HTERT RPE-1 (cell line): ENCODE measurements around the gene CXorf66.
"Not testable (repeated sequence)": the region's sequence is repeated elsewhere in the genome, so short reads cannot be mapped to it uniquely, and the experiment has no call there.

Source experiments
- in situ Hi-C: fragments of 300-500 bp; cut with MboI; formaldehyde crosslinking; loops from 4 replicates; pipeline ENCODE4 v1.14.3; 2020; ENCODE audit warnings: low sequenced_read_pairs

Gene CXorf66, protein sequence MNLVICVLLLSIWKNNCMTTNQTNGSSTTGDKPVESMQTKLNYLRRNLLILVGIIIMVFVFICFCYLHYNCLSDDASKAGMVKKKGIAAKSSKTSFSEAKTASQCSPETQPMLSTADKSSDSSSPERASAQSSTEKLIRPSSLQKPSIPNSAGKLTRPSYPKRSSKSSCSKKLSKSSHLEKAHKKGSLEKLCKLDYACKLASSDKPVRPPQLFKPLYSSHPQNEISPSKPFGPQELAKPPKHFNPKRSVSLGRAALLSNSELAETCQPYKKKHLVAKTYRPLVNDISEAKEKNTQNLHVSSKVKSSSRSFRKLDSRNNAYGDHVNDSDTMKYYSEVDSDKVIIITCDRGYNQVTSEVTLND

DNA sequence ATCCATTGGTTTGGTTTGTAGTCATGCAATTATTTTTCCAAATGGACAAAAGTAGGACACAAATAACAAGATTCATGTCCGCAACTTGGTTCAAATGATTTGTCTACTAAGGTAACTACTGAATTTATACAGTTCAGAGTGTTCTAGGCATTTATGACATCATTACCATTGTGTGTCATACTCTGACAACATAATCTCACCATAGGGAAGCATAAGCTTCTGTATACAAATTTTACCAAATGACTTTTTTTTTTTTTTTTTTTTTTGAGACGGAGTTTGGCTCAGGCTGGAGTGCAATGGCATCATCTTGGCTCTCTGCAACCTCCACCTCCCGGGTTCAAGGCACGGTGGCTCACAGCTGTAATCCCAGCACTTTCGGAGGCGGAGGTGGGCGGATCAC, at the start of gene CXorf66:
Gene CXorf66, minus strand, starts transcription at position 101 of the 400 bp plus-strand sequence. Its CDS starts 25 bp downstream, at position 76.
- in situ Hi-C loops, result no loop called here

DNA sequence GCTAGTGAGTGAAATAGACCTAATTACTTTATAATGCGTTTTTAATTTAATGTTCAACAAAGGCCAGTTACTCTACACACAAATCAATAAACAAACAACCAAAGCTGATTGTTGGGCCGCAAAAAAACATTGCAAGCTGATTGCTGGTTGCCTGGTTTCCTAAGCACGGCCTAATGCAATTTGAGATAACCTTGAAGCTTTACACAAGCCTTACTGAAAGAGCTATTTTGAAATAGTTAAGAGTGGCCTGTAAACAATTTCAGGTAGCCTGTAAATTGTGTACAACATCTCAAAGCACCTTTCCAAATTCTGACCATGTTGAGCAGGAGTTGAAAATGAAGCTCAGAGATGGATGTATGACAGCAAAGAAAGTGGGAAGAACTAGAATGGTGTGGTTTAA, 17.5 kb upstream of the CXorf66 start:
- in situ Hi-C loops, result no loop called here

DNA sequence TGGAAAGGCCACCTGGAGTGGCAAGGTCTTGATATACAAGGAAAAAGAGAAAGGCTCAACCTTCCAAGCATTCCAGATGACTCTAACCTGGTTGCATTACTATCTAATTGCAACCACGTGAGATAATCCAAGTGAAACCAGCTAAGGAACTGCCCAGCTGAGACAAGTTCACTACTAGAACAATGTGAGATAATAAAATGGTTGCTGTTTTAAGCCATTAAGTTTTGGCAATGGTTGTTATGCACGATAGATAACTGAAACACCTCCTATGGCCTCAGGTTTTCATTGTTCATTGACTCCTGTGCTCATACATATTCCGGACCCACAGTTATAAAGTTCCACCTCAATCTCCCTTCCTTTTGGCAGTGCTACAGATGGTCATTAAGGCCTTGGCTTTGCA, 9.2 kb upstream of the CXorf66 start:
- in situ Hi-C loops, result no loop called here

DNA sequence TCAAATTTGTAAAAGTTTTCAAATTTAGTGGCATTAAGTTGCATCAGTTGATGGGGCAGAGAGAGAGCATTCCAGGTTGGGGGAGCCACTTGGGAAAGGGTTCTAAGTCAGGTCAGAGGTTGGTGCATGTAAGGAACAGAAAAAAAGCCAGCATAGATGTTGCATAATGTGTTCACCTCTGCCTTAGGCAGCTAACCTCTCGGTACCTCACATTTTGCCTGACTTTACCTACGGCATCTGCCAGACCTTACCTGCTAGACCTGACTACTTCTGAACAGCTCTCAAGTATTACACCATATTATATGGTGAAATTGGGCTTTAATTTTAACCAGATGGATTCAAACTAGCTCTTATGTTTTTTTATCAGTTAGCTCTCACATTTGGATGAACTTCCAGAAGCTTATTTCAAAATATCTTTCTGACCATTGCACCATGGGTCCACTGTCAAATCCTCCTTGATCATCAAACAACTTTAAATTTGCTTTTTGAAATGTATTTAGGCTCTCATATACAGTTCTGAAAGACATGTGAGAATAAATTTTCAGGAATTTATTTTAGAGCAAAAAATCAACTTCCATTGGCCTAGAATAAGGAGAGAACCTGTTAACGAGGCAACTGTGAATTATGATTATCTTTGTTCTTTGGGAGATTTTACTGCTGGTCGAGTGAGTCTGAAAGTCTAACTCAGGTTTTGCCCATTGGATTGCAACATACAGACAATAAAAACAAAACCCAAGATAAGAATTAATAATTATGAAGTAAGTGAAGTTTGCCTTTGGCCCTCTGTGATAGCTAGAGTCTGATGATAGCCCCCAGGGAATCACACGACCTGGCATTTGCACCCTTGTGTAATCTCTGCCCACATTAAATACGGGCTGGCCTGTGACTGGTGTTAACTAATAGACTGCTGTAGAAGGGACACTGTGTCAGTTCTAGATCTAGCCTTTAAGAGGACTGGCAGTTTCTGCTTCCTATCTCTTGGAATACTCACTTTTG, 7.6 kb upstream of the CXorf66 start:
- in situ Hi-C loops, result no loop called here

DNA sequence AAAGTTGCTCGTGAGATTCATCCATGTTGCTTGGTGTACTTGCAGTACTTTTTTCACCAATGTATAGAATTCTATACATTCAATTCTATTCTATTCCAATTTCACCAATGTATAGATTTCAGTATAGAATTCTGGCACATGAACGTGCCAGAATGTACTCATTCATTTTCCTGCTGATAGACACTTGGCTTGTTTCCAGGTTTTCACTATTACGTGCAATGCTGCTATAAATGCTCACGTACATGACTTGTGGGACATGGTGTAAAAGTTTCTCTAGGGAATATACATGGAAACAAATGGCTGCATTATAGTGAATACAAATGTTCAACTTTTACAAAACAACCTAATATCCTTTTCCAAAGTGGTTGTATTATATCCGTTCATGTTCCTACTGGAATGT, 6.8 kb upstream of the CXorf66 start:
- in situ Hi-C loops, result no loop called here

DNA sequence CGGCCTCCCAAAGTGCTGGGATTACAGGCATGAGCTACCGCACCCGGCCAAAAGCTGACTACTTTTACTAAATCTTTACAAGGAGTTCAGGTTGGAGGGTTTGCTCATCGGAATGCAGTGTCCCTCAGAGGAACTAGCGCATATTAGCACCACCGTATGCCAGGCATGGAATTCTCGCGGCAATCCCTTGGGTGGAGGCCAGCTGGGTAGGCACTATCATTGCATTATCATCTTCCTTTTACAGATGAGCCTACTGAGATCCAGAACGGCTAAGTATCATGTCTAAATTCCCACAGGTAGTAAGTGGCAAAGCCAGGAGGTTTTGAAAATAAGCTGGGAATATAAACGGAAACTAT, 6.1 kb upstream of the CXorf66 start:
- in situ Hi-C loops, result no loop called here

DNA sequence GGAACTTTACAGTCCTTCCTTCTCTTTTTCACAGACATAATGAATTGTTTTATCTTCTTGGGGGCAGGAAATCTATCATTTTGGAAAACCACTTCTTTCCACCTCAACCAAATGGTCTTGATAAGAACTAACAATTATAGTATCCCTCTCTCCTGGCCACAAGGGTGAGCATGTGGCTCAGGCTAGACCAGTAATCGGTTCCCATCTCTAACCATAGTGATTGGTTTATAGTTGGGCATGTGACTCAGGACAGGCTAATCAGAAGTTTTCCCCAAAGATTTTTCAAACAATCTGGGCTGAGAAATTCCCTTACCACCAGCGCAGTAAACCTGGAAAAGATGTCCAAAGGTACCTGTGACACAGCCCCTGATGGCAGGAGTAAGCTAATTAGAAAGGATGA, 4.0 kb upstream of the CXorf66 start:
- in situ Hi-C loops, result no loop called here

DNA sequence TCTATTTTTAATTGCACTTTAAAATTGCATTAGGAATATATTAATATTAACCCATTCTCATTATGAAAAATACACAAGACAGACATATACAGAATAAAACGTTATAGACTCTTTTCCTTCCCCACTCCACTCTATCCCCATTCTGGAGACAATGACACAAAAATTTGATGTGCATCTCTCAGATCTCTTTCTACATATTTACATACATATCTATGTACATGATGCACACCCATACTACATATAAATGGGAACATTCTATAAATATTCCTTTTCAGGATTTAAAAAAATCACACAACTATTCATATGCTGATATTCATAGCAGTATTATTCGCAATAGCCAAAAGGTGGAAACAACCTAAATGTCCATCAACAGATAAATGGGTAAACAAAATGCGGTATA, 2.4 kb upstream of the CXorf66 start:
- in situ Hi-C loops, result no loop called here

DNA sequence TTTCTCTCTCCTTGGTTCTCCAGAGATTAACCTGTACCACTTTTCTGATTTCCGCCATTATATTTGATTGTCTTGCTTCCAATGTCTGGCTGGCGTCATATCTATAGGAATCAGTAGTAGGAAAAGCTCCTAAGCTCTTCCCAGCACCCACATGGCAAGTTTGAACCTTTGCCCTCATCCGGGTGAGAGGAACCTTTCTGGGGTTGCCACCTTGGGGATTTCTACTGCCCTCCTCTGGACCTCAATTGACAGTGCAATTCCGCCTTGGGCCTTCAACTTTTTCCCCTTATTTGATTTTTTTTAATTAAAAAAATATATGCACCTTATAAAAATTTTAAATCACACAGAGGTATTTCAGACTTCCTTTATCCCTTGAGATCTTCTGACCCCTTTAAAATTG, 2.0 kb upstream of the CXorf66 start:
- in situ Hi-C loops, result no loop called here

DNA sequence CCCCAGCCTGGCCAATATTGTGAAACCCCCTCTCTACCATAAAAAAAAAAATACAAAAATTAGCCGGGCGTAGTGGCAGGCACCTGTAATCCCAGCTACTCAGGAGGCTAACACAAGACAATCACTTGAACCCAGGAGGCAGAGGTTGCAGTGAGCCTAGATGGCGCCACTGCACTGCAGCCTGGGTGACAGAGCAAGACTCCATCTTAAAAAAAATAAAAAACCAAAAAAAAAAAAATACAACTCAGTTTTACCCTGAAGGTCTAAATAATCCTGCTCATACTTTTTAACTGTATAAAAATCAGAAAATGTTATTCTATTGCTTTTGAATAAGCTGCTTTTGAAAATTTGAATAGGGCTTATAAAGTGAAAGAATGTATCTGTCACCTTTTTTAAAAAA, 838 bp upstream of the CXorf66 start:
- in situ Hi-C loops, result not testable (repeated sequence)

DNA sequence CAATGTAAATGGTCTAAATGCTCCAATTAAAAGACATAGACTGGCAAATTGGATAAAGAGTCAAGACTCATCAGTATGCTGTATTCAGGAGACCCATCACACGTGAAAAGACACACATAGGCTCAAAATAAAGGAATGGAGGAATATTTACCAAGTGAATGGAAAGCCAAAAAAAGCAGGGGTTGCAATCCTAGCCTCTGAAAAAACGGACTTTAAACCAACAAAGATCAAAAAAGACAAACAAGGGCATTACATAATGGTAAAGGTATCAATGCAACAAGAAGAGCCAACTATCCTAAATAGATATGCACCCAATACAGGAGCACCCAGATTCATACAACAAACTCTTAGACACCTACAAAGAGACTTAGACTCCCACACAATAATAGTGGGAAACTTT, 4.2 kb downstream of the CXorf66 start:
- in situ Hi-C loops, result not testable (repeated sequence)

DNA sequence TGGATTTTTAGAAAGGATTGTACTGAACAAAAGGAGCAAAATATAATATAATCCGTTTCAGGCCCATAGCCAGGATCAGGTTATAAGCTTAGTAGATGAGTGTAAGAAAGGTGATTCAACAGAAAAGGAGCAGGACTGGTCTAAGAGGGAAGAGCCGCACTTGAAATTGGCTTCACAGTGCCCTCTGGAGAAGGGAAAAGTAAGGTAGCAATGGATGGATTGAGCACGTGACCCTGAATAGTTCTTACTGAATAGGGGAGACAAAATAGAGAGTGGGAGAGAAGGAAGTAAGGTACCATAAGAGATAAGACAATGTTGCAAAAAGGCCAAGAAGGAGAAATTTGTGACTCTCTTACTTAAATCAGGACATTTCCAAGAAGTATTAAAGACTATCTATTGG, 15.6 kb downstream of the CXorf66 start:
- in situ Hi-C loops, result no loop called here

DNA sequence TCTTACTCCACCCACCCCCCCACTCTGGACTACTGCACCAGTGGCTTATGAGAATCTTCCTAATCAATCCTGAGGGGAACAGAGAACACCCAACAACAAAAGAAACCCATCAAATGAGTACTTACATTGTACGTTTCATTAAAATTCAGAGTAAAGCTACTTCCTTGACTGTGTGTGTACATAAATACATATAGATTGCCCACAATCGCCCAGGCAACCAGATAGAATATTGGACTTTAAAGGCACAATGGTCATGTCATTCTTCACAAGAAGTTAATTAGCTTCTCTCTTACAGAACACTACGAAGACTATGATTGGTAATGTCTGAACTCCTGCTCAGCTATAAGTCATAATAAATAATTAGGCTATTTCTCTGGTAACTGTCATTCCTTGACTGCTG, 20.2 kb downstream of the CXorf66 start:
- in situ Hi-C loops, result no loop called here

DNA sequence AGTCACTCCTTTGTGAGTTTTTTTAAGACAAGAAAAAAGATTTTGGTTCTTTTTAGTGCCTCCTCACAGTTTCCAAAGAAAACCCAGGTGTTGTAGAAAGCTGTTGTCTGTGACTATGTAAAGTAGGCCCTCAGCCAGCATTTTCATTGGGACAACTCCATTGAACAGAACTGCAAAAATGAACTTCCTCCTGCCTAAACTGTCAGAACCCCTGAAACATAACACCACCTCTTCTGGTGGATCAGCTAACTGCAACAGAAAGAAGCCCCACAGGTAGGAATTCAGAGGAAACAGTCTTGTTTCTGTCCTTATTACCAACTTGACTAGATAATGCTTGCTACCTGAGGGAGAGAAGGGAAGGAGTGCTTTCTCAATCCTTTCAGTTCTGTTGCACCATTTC, 29.1 kb downstream of the CXorf66 start:
- in situ Hi-C loops, result no loop called here

DNA sequence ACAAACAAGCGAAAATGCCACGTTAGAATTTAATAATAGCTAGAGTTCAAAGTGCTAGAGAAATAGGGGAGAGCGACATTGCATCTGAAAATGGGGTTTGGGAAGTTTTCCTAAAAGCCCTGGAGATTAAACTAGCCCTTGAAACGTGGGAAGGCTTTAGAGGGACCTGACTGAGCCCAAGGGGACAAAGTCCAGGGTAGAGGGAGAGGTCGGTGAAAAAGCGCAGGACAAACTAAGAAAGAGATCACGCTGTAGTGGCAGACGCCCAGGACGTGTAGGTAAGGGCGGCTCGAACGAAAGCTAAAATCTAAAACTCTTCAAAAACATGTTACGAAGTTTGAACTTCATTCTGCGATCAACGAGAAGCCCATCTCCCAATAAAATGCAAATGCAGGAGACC, 31.4 kb downstream of the CXorf66 start:
- in situ Hi-C loops, result no loop called here

DNA sequence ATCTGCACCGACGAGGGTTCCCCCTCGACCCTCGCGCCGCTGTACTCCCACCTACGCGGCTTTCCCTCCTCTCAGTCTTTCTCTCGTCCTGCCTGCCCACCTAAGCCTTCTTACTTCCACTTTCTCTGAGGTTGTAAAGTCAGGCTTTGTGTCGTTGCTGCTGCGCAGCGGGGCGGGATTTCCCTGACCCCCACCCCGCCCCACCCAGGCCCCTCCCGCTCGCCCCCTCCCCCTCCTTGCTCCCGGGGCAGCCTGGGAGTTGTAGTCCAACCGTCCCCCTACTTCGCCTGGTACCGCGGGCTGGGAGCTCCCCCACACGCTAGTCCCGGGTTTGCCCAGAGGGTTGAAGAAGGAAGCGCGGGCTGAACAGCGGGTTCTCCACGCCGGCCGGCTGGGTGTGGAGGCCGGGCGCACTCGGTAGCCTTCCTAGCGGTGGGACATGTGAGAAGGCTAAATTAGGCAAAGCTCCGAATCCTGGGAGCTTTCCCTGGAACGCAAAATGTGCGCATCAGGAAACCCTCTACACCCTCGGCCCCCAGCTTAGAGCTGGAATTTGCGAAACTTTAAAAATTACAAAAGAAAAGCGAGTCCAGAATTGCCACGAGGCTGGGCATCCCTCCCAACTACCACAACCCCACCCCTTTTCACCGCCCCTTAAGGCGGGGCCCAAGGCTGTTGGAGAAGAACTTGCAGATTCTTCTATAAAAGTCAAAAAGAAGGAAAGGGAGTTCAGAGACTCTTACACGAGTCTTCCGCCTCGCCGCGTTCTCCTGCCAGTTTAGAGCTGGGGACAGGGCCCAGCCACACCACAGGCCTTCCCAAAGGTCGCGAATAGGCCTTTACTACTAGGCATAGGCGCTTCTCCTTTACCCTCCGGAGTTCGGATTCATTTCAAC, 32.2 kb downstream of the CXorf66 start, which contains the start of gene ATP11C:
Gene ATP11C, minus strand, starts transcription at position 153 of the 896 bp plus-strand sequence. CDS start 1,011 bp downstream, outside the sequence.
- in situ Hi-C loops, result no loop called here

DNA sequence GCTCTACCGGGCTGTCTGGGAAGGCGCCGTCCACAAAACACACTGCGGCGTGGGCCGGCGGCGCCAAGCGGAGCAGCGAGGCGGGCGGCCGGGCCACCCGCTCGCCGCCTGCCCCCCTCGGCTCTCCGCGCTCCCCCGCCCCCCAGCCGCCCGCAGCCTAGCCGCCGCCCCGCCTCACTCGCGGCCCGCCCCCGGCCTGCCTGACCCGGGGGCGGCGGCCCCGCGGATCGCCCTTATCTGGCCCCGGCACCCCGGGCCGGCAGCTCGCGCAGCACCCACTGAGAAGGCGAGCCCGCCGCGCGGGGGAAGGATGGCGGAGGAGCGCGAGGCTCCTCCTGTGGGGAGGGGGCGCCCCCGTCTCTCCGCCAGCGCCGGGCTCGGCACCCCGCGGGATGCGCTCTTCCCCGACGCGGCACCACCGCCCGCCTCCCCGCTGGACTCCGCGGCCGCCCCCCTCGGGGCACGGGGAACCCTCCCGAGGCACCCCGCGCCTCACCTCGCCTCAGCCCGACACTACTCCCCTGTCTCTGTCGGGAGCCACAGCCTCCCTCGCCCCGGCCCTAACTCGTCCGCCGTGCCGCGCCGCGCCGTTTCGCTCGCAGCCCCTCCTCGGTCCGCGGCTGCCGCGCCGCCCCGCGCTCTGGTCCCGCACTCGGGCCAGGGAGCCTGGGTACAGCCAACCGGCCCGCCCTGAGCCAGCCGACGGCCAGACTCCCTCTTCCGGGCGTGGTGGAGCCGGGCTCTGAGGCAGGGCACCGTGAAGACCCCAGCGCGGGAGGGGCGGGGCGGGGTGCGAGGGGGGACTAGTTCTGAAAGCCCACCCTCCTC, 33.0 kb downstream of the CXorf66 start:
- in situ Hi-C loops, result no loop called here

DNA sequence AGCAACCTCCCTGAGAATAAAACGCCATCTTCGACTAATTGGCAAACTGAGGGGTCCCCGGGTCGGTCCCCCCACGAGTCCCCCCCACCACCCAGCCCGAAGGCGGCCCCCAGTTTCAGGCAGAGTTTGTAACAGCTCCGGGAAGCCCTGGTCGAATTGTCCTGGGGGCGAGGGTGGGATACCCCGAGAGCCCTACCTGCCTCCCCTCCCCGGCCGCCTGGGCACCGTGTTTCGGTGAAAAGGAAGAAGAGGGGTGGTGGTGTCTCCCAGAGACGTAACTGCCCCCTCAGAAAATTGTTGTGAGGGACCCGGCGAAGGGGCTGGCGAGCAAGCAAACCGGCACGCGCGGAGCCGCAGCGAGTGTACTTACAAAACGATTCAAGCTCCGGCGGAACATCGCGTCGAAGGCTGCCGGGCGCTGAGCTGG, 33.7 kb downstream of the CXorf66 start:
- in situ Hi-C loops, result no loop called here

DNA sequence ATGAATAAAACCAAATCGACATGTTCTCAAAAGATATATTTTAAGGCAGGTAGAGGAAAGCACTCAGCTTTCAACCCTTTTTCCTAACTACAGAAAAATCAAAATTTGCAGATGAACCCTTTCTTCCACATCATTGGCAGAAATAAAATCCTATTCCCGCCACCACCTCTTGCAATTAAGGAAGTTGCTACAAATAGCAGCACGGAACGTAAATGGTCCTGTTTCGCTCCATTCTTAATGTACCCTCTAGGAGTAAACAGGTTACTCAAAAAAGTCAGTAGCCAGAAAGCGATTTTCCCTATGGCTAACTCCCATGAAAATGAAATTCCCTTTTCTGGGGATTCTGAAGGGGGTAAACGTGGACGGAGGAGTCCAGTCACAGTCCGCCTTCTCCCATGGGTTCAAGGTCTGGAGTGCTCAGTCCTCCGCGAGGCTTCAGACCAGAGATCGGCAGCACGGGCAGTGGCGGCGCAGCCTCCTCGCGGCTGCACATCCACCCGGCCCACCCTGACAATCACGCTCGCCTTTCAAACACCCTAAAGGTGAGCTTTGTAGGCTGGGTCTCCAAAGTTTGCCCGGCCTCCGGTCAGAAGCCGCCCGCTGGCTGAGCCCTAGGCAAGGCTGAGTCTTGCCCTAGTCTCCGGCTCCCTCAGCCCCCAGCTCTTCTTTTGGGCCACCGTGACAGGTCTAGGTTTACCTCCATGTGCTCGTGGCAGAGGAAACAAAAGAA, 34.2 kb downstream of the CXorf66 start:
- in situ Hi-C loops, result no loop called here
